IMR-90 (cell line): ENCODE data around the gene KRT80. TPM values are rescaled to one million over a fixed set of nuclear protein-coding genes. Genes with fewer than 3 reads are reported as not detected.

ENCODE experiments used
- ATAC-seq: fragments of 200-7000 bp; cut with Tn5 transposase; 2 replicates; pipeline ENCODE4 v1.9.1; 2020; ENCODE audit warnings: low read depth, mild to moderate bottlenecking, moderate library complexity
- BruUV-seq: library from RNA; stranded (reverse); fragments of 400-500 nt; replicated peaks from 2 replicates; lab custom pipeline; 2021; lab: Mats Ljungman, UMichigan
- CTCF ChIA-PET: fragments of 300-600 bp; formaldehyde crosslinking; extraction: SDS; loops from one replicate; lab custom pipeline; 2021; ENCODE audit warnings: antibody characterized with exemption; lab: Yijun Ruan, JAX
- POLR2A ChIA-PET: fragments of 300-600 bp; sonication (Branson Sonifier 250); formaldehyde crosslinking; loops from one replicate; lab custom pipeline; 2022; ENCODE audit warnings: antibody characterized with exemption; ENCODE audit not compliant: unreplicated experiment; lab: Charles Lee
- DNase-seq: peaks from one replicate; pipeline ENCODE4 v3.0.0; 2013
- H2AFZ ChIP-seq: replicated peaks from 2 replicates; pipeline ENCODE3; 2013; ENCODE audit warnings: low read length, mild to moderate bottlenecking; ENCODE audit not compliant: poor library complexity
- H2AK5ac ChIP-seq: 2 replicates; pipeline ENCODE4 v1.6.1; 2013; ENCODE audit warnings: low read depth, low read length, inconsistent platforms
- H2AK9ac ChIP-seq: replicated peaks from 2 replicates; pipeline ENCODE3; 2013; ENCODE audit warnings: mild to moderate bottlenecking, low read depth, low read length, moderate library complexity; ENCODE audit not compliant: poor library complexity
- H2BK120ac ChIP-seq: 2 replicates; pipeline ENCODE4 v1.6.1; 2013; ENCODE audit warnings: low read depth, low read length, inconsistent platforms
- H2BK15ac ChIP-seq: 3 replicates; pipeline ENCODE4 v1.6.1; 2013; ENCODE audit warnings: low read depth, low read length, inconsistent platforms
- H2BK20ac ChIP-seq: 2 replicates; pipeline ENCODE4 v1.6.1; 2013; ENCODE audit warnings: low read depth, mild to moderate bottlenecking, inconsistent platforms, low read length, moderate library complexity
- H2BK5ac ChIP-seq: 2 replicates; pipeline ENCODE4 v1.6.1; 2013; ENCODE audit warnings: mild to moderate bottlenecking, low read depth, low read length, inconsistent platforms; ENCODE audit not compliant: poor library complexity, severe bottlenecking
- H3K14ac ChIP-seq: replicated peaks from 2 replicates; pipeline ENCODE4 v1.6.1; 2013; ENCODE audit warnings: low read depth, low read length, inconsistent platforms
- H3K18ac ChIP-seq: 2 replicates; pipeline ENCODE4 v1.6.1; 2013; ENCODE audit warnings: low read depth, low read length, control low read depth
- H3K23ac ChIP-seq: 2 replicates; pipeline ENCODE4 v1.6.1; 2013; ENCODE audit warnings: low read depth, low read length, inconsistent platforms
- H3K27ac ChIP-seq: 2 replicates; pipeline ENCODE4 v1.5.1; 2013; ENCODE audit warnings: mild to moderate bottlenecking, control low read depth, low read length; ENCODE audit not compliant: insufficient read depth
- H3K27me3 ChIP-seq: 2 replicates; pipeline ENCODE4 v1.6.1; 2013; ENCODE audit warnings: low read length; ENCODE audit not compliant: control insufficient read depth, insufficient read depth
- H3K36me3 ChIP-seq: 2 replicates; pipeline ENCODE4 v1.6.1; 2013; ENCODE audit warnings: low read length, mixed read lengths; ENCODE audit not compliant: control insufficient read depth, insufficient read depth
- H3K4ac ChIP-seq: 2 replicates; pipeline ENCODE4 v1.6.1; 2013; ENCODE audit warnings: low read depth, low read length, inconsistent platforms
- H3K4me1 ChIP-seq: 2 replicates; pipeline ENCODE4 v1.6.1; 2013; ENCODE audit warnings: low read length, mixed read lengths; ENCODE audit not compliant: control insufficient read depth, insufficient read depth
- H3K4me2 ChIP-seq: 2 replicates; pipeline ENCODE4 v1.6.1; 2013; ENCODE audit warnings: low read depth, mild to moderate bottlenecking, control low read depth, low read length, moderate library complexity
- H3K4me3 ChIP-seq: 2 replicates; pipeline ENCODE4 v1.5.1; 2013; ENCODE audit warnings: low read depth, mild to moderate bottlenecking, control low read depth, low read length, moderate library complexity; ENCODE audit not compliant: insufficient read depth
- H3K56ac ChIP-seq: 2 replicates; pipeline ENCODE4 v1.6.1; 2013; ENCODE audit warnings: low read length, inconsistent platforms; ENCODE audit not compliant: insufficient read depth; ENCODE audit errors: extremely low read depth
- H3K79me1 ChIP-seq, 2 experiments: 2 replicates each; pipeline ENCODE4 v1.6.1; 2013; ENCODE audit warnings: low read length in 2 of 2, inconsistent platforms in 1 of 2, low read depth in 1 of 2
- H3K9ac ChIP-seq: 2 replicates; pipeline ENCODE4 v1.6.1; 2013; ENCODE audit warnings: low read depth, low read length, control low read depth
- H3K9me1 ChIP-seq: 2 replicates; pipeline ENCODE4 v1.6.1; 2013; ENCODE audit warnings: low read length, inconsistent platforms; ENCODE audit not compliant: insufficient read depth
- H3K9me3 ChIP-seq: 2 replicates; pipeline ENCODE4 v1.6.1; 2013; ENCODE audit warnings: low read length; ENCODE audit not compliant: control insufficient read depth, insufficient read depth
- H4K20me1 ChIP-seq: 2 replicates; pipeline ENCODE4 v1.6.1; 2013; ENCODE audit warnings: low read length, inconsistent platforms; ENCODE audit not compliant: insufficient read depth
- H4K5ac ChIP-seq: 2 replicates; pipeline ENCODE4 v1.6.1; 2013; ENCODE audit warnings: mild to moderate bottlenecking, low read depth, low read length, control low read depth
- H4K8ac ChIP-seq, 2 experiments: 2 replicates each; pipeline ENCODE4 v1.6.1; 2013; ENCODE audit warnings: low read depth in 2 of 2, low read length in 2 of 2, control low read depth in 1 of 2, inconsistent platforms in 1 of 2
- H4K91ac ChIP-seq: 2 replicates; pipeline ENCODE4 v1.6.1; 2013; ENCODE audit warnings: low read depth, low read length, inconsistent platforms; ENCODE audit not compliant: insufficient read depth
- FOS ChIP-seq: fragments of 150-350 bp; IDR thresholded peaks from 2 replicates; pipeline ENCODE4 v1.6.1; 2016; ENCODE audit warnings: low read depth, low read length
- MAFK ChIP-seq: IDR thresholded peaks from 2 replicates; pipeline ENCODE4 v1.6.1; 2012; ENCODE audit warnings: low read depth, low read length, improper control_type of control experiment
- POLR2A ChIP-seq: IDR thresholded peaks from 2 replicates; pipeline ENCODE4 v1.6.1; 2012; ENCODE audit warnings: mild to moderate bottlenecking, low read depth, low read length
- RAD21 ChIP-seq: IDR thresholded peaks from 2 replicates; pipeline ENCODE4 v1.6.1; 2012; ENCODE audit warnings: low read length, improper control_type of control experiment
- RCOR1 ChIP-seq: IDR thresholded peaks from 2 replicates; pipeline ENCODE4 v1.6.1; 2012; ENCODE audit warnings: mild to moderate bottlenecking, low read length, improper control_type of control experiment; ENCODE audit not compliant: insufficient replicate concordance
- SMC3 ChIP-seq: fragments of 150-350 bp; IDR thresholded peaks from 2 replicates; pipeline ENCODE4 v1.6.1; 2016; ENCODE audit warnings: low read depth, mild to moderate bottlenecking, antibody characterized with exemption, low read length, moderate library complexity
- WGBS, 2 experiments: methylation state at CpG; one replicate each; pipeline versions ENCODE4 v1.1.5 to v1.1.7; 2013; ENCODE audit warnings: missing lambda C conversion rate in 2 of 2; ENCODE audit not compliant: insufficient read length in 1 of 2; ENCODE audit errors: extremely low coverage in 2 of 2; 5-methylcytosine and 5-hydroxymethylcytosine counted together
- dilution Hi-C: fragments of 300-500 bp; cut with HindIII; formaldehyde crosslinking; loops from one replicate; pipeline ENCODE4 v1.14.3; 2018; ENCODE audit warnings: low sequenced_read_pairs; ENCODE audit not compliant: unreplicated experiment
- in situ Hi-C: fragments of 300-500 bp; cut with MboI; formaldehyde crosslinking; loops from 3 replicates; pipeline ENCODE4 v1.14.3; 2019; ENCODE audit warnings: low sequenced_read_pairs, inconsistent platforms, mixed read lengths
- intact Hi-C: fragments of 100-400 bp; cut with micrococcal nuclease; formaldehyde crosslinking; loops from 2 replicates; pipeline ENCODE4 v1.10.0; 2022
- polyA plus RNA-seq, 3 experiments: library from polyadenylated mRNA; depleted of rRNA; stranded (reverse); fragments of >200 nt; gene quantifications; 2 replicates each; pipeline ENCODE4 v1.2.3, GENCODE V29; 2012; ENCODE audit warnings: low replicate concordance in 1 of 3
- total RNA-seq: library from RNA; depleted of rRNA; stranded (reverse); fragments of >200 nt; gene quantifications from 2 replicates; pipeline ENCODE4 v1.2.3, GENCODE V29; 2012
- TF ChIP-seq, protein P1 (sequence below): conservative IDR thresholded peaks from 2 replicates; pipeline ENCODE4 v1.5.1; 2012; ENCODE audit warnings: mild to moderate bottlenecking, low read depth, low read length, improper control_type of control experiment

Gene KRT80
- total and polyA plus RNA-seq, 2 of the 4 experiments (the other 2 are of a cell fraction) = 0.54 to 3.4 TPM

DNA sequence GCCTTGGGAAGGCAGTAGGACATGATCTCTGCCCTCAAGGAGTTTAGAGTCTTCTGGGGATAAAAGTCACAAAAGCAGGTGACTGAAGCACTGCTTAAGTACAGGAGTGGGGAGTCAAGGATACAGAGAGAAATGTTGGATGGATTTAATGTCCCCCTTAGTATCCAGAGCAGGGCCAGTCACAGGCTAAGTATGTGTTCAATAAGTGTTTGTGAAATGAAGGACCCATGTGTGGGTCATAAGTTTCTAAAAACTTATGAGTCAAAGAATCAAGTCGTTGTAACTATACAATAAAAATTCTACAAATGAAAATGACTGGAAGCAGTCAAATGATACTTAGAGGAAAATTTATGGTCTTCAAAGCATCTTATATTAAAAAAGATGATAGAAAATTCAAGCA lies 25.1 kb downstream of the KRT80 start:
- peak overlapping the region; percentile 23 for H2AK9ac ChIP-seq
- ChIA-PET CTCF (no interaction called here), POLR2A (no interaction called here)
- TF ChIP-seq FOS (0 out of 2 replicates have a peak, but pooled peaks have one; percentile 11), SMC3 (no peak), MAFK (no peak), POLR2A (no peak), RCOR1 (no peak), RAD21 (no peak)
- TF ChIP-seq, protein P1, sequence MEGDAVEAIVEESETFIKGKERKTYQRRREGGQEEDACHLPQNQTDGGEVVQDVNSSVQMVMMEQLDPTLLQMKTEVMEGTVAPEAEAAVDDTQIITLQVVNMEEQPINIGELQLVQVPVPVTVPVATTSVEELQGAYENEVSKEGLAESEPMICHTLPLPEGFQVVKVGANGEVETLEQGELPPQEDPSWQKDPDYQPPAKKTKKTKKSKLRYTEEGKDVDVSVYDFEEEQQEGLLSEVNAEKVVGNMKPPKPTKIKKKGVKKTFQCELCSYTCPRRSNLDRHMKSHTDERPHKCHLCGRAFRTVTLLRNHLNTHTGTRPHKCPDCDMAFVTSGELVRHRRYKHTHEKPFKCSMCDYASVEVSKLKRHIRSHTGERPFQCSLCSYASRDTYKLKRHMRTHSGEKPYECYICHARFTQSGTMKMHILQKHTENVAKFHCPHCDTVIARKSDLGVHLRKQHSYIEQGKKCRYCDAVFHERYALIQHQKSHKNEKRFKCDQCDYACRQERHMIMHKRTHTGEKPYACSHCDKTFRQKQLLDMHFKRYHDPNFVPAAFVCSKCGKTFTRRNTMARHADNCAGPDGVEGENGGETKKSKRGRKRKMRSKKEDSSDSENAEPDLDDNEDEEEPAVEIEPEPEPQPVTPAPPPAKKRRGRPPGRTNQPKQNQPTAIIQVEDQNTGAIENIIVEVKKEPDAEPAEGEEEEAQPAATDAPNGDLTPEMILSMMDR = no peak
- peaks cover 15% of the 10 kb centered on the region for H3K4me1 ChIP-seq
- H3K9me1 ChIP-seq = peaks cover 11% of the 10 kb centered on the region
- peak overlapping the region; percentile 36 for H2BK5ac ChIP-seq
- peak overlapping the region; percentile 62 for H3K14ac ChIP-seq
- intact Hi-C loops = no loop called here
- peak overlapping the region; percentile 83 for H2BK20ac ChIP-seq
- peak overlapping the region; percentile 87; the same call in 1 of the 2 replicates for H2AK5ac ChIP-seq
- H3K18ac ChIP-seq = no peak overlapping the region; the same call in 1 of the 2 replicates
- DNase-seq = peak; percentile 67
- no peak overlapping the region for H2AFZ ChIP-seq
- ATAC-seq = no peak
- H3K56ac ChIP-seq = no peak overlapping the region
- H3K4me3 ChIP-seq = no peak overlapping the region
- H3K4me2 ChIP-seq = no peak overlapping the region
- H4K5ac ChIP-seq = no peak overlapping the region
- in situ Hi-C loops = loop anchor here (5.0 kb wide), 1 partner anchor 41 kb away; no protein-coding TSS in a partner anchor
- BruUV-seq = no TSS peak
- H4K8ac ChIP-seq = peak overlapping the region in 1 of 2 experiments; percentile 50; a peak in 2 of 4 replicates
- no peaks in the 10 kb centered on the region for H3K27me3 ChIP-seq
- H3K9ac ChIP-seq = no peak overlapping the region
- no peaks in the 10 kb centered on the region for H3K9me3 ChIP-seq
- H3K79me1 ChIP-seq = no peaks in the 10 kb centered on the region
- 0 out of 2 replicates have a peak overlapping the region, but pooled peaks have one; percentile 25 for H3K23ac ChIP-seq
- peak overlapping the region; percentile 84; the same call in 1 of the 2 replicates for H4K91ac ChIP-seq
- H3K36me3 ChIP-seq = no peaks in the 10 kb centered on the region
- no peak overlapping the region for H3K27ac ChIP-seq
- dilution Hi-C loops = no loop called here
- peak overlapping the region; percentile 92 for H2BK120ac ChIP-seq
- H2BK15ac ChIP-seq = peak overlapping the region; percentile 71; the same call in 2 of the 3 replicates
- peak overlapping the region; percentile 83 for H3K4ac ChIP-seq
- no CpG with 5 or more reads among the region's 1 CpG for WGBS, 2 experiments
- H4K20me1 ChIP-seq = no peaks in the 10 kb centered on the region
